Measurements from ENCODE around the gene FAM168B. TPM values are rescaled to one million over a fixed set of nuclear protein-coding genes. Genes with fewer than 3 reads are reported as not detected.
"Not testable (repeated sequence)": the region's sequence is repeated elsewhere in the genome, so short reads cannot be mapped to it uniquely, and the experiment has no call there.

Gene FAM168B
- total and polyA plus RNA-seq, 10 of the 15 experiments (the other 5 are each of a cell fraction or from before 2014, with no cell fraction given) = 3.5 to 77.3 (median 45.9) TPM

- H4K20me1 ChIP-seq (ENCODE audit: control insufficient read depth, insufficient read depth); H3K4me2 ChIP-seq (ENCODE audit: control insufficient read depth, insufficient read depth); H3K4me1 ChIP-seq (ENCODE audit: control insufficient read depth, insufficient read depth, low read length); FAIRE-seq; BruUV-seq (replicated peaks); SMC1A ChIA-PET (ENCODE audit: uncharacterized antibody, unreplicated experiment); in situ Hi-C loops (cut with MboI); ATAC-seq; H3K9me3 ChIP-seq (replicated peaks; ENCODE audit: control insufficient read depth, insufficient read depth, low read length); intact Hi-C loops (cut with micrococcal nuclease; ENCODE audit: unreplicated experiment); H3K27me3 ChIP-seq (replicated peaks in 1 of 2; ENCODE audit: control insufficient read depth in 2 of 2, insufficient read depth in 2 of 2, low read length in 1 of 2); H2AFZ ChIP-seq (ENCODE audit: control insufficient read depth, low read depth, low read length); DNase-seq (ENCODE audit: low read depth, low spot score); RAD21 ChIA-PET (ENCODE audit: unreplicated experiment); H3K9ac ChIP-seq (ENCODE audit: control insufficient read depth, insufficient read depth, low read length); H3K4me3 ChIP-seq; H3K27ac ChIP-seq (ENCODE audit: control insufficient read depth, insufficient read depth); POLR2A ChIA-PET: not testable (repeated sequence)
- CTCF ChIA-PET = interaction anchor here (0.6 kb wide), 1 partner anchor 17 kb away, joined by 3 read pairs; no protein-coding TSS in a partner anchor
- Histone ChIP-seq H3K36me3 (ENCODE audit: control insufficient read depth in 2 of 2, insufficient read depth in 2 of 2, low read length in 1 of 2) (peaks cover 15 to 28% of the 10 kb centered on the region in 2 experiments), H3K79me2 (ENCODE audit: control insufficient read depth, insufficient read depth, low read length) (peaks cover 11% of the 10 kb centered on the region)
- WGBS (ENCODE audit: insufficient coverage, insufficient replicate concordance, low lambda C conversion rate, missing lambda C conversion rate) = 98% methylated on average over 6 of the region's 6 CpGs
Measured at GRCh38 chr2:131068172-131068571, 25.1 kb downstream of the FAM168B start.

GRCh38 chr2:131067465-131068125 is 25.7 kb downstream of the FAM168B start:
- ChIA-PET CTCF (interaction anchor here (0.6 kb wide), 1 partner anchor 18 kb away, joined by 3 read pairs; no protein-coding TSS in a partner anchor), POLR2A (no interaction called here), SMC1A (ENCODE audit: uncharacterized antibody, unreplicated experiment) (no interaction called here), RAD21 (ENCODE audit: unreplicated experiment) (no interaction called here)
- TF ChIP-seq EED (IDR thresholded peaks at IDR 0.05; ENCODE audit: low read depth) = no peak
- TF ChIP-seq TCF3 (IDR thresholded peaks at IDR 0.05; ENCODE audit: borderline replicate concordance, insufficient read depth, low read depth, low read length) = no peak
- TF ChIP-seq TAF1 (IDR thresholded peaks at IDR 0.05; ENCODE audit: borderline replicate concordance, low read depth, low read length) = no peak
- TF ChIP-seq RBBP5 (conservative IDR thresholded peaks at IDR 0.05) = no peak
- no peak for TF ChIP-seq MYC (IDR thresholded peaks at IDR 0.05; ENCODE audit: insufficient read depth, insufficient read length, insufficient replicate concordance, low read length, severe bottlenecking)
- TF ChIP-seq E2F8 (IDR thresholded peaks at IDR 0.05; ENCODE audit: low read depth, partially characterized antibody) = no peak
- no peak for TF ChIP-seq ZBTB33 (IDR thresholded peaks at IDR 0.05)
- Histone ChIP-seq H3K36me3 (ENCODE audit: control insufficient read depth in 2 of 2, insufficient read depth in 2 of 2, low read length in 1 of 2) (peaks cover 15 to 27% of the 10 kb centered on the region in 2 experiments), H3K4me3 (no peak overlapping the region), H3K79me2 (ENCODE audit: control insufficient read depth, insufficient read depth, low read length) (peaks cover 11% of the 10 kb centered on the region), H4K20me1 (ENCODE audit: control insufficient read depth, insufficient read depth) (peaks cover under 1% of the 10 kb centered on the region; the same call in 1 of the 2 replicates), H3K9me3 (replicated peaks; ENCODE audit: control insufficient read depth, insufficient read depth, low read length) (no peaks in the 10 kb centered on the region), H3K4me2 (ENCODE audit: control insufficient read depth, insufficient read depth) (no peak overlapping the region), H3K9ac (ENCODE audit: control insufficient read depth, insufficient read depth, low read length) (no peak overlapping the region), H3K27me3 (replicated peaks in 1 of 2; ENCODE audit: control insufficient read depth in 2 of 2, insufficient read depth in 2 of 2, low read length in 1 of 2) (no peaks in the 10 kb centered on the region), H3K4me1 (ENCODE audit: control insufficient read depth, insufficient read depth, low read length) (no peaks in the 10 kb centered on the region), H2AFZ (ENCODE audit: control insufficient read depth, low read depth, low read length) (no peak overlapping the region), H3K27ac (ENCODE audit: control insufficient read depth, insufficient read depth) (no peak overlapping the region)
- in situ Hi-C loops (cut with MboI) = no loop called here
- no peak for DNase-seq (ENCODE audit: low read depth, low spot score)
- BruUV-seq (replicated peaks) = no TSS peak
- ATAC-seq = no peak
- FAIRE-seq = no peak
- WGBS (ENCODE audit: insufficient coverage, insufficient replicate concordance, low lambda C conversion rate, missing lambda C conversion rate) = 94% methylated on average over 2 of the region's 2 CpGs
- intact Hi-C loops (cut with micrococcal nuclease; ENCODE audit: unreplicated experiment) = no loop called here
